T-cell (primary cell): ENCODE results near the gene CELF2. TPM values are rescaled to one million over a fixed set of nuclear protein-coding genes. Genes with fewer than 3 reads are reported as not detected.

Experiments used
- ATAC-seq, 4 experiments: fragments of 200-7000 bp in 3 of 4; fragments of 150-1000 bp in 1 of 4; cut with Tn5 transposase; replicated peaks in 1 of 4; 1 replicate in 3 of 4; 2 replicates in 1 of 4; pipeline ENCODE4 v1.10.0; 2021; ENCODE audit warnings: moderate library complexity in 3 of 4, mild to moderate bottlenecking in 2 of 4, moderate number of reproducible peaks in 1 of 4
- CTCF ChIA-PET, 2 donors: fragments of 300-600 bp; sonication (Branson Sonifier 250); formaldehyde crosslinking; loops; one replicate each; lab custom pipeline; 2022; ENCODE audit warnings: antibody characterized with exemption in 2 of 2; lab: Charles Lee
- POLR2A ChIA-PET, 2 donors: fragments of 300-600 bp; sonication (Branson Sonifier 250); formaldehyde crosslinking; loops; one replicate each; lab custom pipeline; 2022; ENCODE audit warnings: antibody characterized with exemption in 2 of 2; lab: Charles Lee
- DNase-seq, 35 experiments: peaks; one replicate each; pipeline versions ENCODE4 v3.0.0 to v3.0.0-alpha.2; 2013 to 2023
- H3K27ac ChIP-seq: one replicate; pipeline ENCODE4 v1.5.1; 2013; ENCODE audit warnings: low read length
- H3K27me3 ChIP-seq, 2 experiments: replicated peaks in 1 of 2; 1 replicate in 1 of 2; 2 replicates in 1 of 2; pipeline versions ENCODE4 v1.6.1 to v1.7.0; 2013; ENCODE audit warnings: low read length in 1 of 2, mixed read lengths in 1 of 2; ENCODE audit not compliant: control insufficient read depth in 2 of 2, insufficient read depth in 2 of 2; ENCODE audit errors: extremely low read depth in 1 of 2
- H3K36me3 ChIP-seq, 2 donors: 1 replicate in 1 of 2; 2 replicates in 1 of 2; pipeline versions ENCODE4 v1.6.1 to v1.7.0; 2013; ENCODE audit warnings: low read length in 1 of 2; ENCODE audit not compliant: control insufficient read depth in 2 of 2, insufficient read depth in 1 of 2; ENCODE audit errors: extremely low read depth in 1 of 2
- H3K4me1 ChIP-seq, 2 experiments: 1 replicate in 1 of 2; 2 replicates in 1 of 2; pipeline versions ENCODE4 v1.6.1 to v1.7.0; 2013; ENCODE audit warnings: low read length in 2 of 2, mixed read lengths in 1 of 2; ENCODE audit not compliant: insufficient read depth in 2 of 2, control insufficient read depth in 1 of 2; ENCODE audit errors: extremely low read depth in 1 of 2
- H3K4me3 ChIP-seq, 2 donors: 1 replicate in 1 of 2; 2 replicates in 1 of 2; pipeline versions ENCODE4 v1.5.1 to v1.7.0; 2013; ENCODE audit warnings: mild to moderate bottlenecking in 2 of 2, low read length in 1 of 2, moderate library complexity in 1 of 2; ENCODE audit not compliant: control insufficient read depth in 1 of 2; ENCODE audit errors: extremely low read depth in 1 of 2
- H3K9me3 ChIP-seq: 2 replicates; pipeline ENCODE4 v1.7.0; 2013
- H3K27ac Mint-ChIP-seq, 2 donors: one replicate each; pipeline ENCODE4 v1.8.0; 2020 to 2021; ENCODE audit warnings: mild to moderate bottlenecking in 2 of 2, mixed read lengths in 2 of 2
- H3K27me3 Mint-ChIP-seq, 2 donors: one replicate each; pipeline ENCODE4 v1.8.0; 2021 to 2022; ENCODE audit warnings: mixed read lengths in 2 of 2
- H3K36me3 Mint-ChIP-seq: one replicate; pipeline ENCODE4 v1.8.0; 2021; ENCODE audit warnings: mixed read lengths
- H3K4me1 Mint-ChIP-seq, 3 donors: one replicate each; pipeline ENCODE4 v1.8.0; 2020 to 2022; ENCODE audit warnings: mixed read lengths in 3 of 3, mild to moderate bottlenecking in 1 of 3
- H3K4me3 Mint-ChIP-seq, 3 donors: one replicate each; pipeline ENCODE4 v1.8.0; 2020 to 2022; ENCODE audit warnings: mild to moderate bottlenecking in 3 of 3, mixed read lengths in 3 of 3, moderate library complexity in 3 of 3
- H3K9me3 Mint-ChIP-seq, 3 donors: one replicate each; pipeline ENCODE4 v1.8.0; 2020 to 2022; ENCODE audit warnings: mixed read lengths in 3 of 3
- WGBS: methylation state at CpG from one replicate; pipeline ENCODE4 v1.1.5; 2013; ENCODE audit warnings: missing lambda C conversion rate; ENCODE audit not compliant: insufficient coverage; 5-methylcytosine and 5-hydroxymethylcytosine counted together
- total RNA-seq, 35 experiments: library from RNA in 6 of 35; stranded (reverse) in 6 of 35; fragments of 120-200 nt in 1 of 35; gene quantifications; one replicate each; pipeline versions ENCODE4 v1.2.1 to v1.2.4 and lab custom pipeline; 2013 to 2026

CELF2 gene
- total RNA-seq, 5 donors from 2014 or later (not counting 1 experiment from before 2014, with no cell fraction given) = 149 to 225 (median 166) TPM

DNA sequence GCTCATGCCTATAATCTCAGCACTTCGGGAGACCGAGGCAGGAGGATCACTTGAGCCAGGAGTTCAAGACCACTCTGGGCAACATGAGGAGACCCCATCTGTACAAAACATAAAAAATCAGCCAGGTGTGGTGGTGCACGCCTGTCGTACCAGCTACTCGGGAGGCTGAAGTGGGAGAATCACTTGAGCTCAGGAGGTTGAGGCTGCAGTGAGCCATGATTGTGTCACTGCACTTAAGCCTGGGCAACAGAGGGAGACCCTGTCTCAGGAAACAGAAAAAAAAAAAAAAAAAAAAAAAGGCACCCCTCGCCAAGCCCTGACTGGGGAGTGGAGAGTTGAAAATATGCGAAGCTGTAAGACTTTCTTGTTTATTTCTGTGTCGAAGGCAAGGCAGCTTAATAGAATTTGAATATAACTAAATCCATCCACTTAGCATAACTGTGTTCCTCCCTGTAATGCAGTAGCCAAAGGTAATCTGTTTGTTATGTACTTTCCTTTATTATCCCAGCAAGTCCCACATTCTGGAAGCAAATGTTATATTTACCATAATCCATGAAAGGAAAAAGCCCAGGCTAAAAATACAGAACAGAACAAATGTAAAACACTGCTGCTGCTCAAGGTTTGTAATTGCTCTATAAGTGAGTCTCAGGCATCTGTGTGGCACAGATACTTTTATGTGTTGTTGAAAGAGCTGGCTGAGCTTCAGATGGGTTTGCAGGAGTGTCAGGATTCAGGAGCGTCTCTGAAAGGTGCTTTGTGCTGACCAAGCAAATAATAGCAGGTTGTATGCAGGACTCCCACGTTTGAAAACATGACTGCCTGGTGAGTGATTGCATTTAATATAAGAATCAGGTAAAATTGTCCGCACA lies 127.2 kb downstream of the CELF2 start:
- 40% methylated on average over 4 of the region's 11 CpGs for WGBS
- H3K27me3 Mint-ChIP-seq = no peaks in the 10 kb centered on the region
- POLR2A ChIA-PET = interaction anchor here (0.5 to 7.3 kb wide), 10 partner anchors 12 to 814 kb away, joined by 3 to 417 read pairs (median 4); no protein-coding TSS in a partner anchor
- DNase-seq (no peak), ATAC-seq (peak in 3 of 4 experiments; percentile 5 to 28 (median 8))
- Histone ChIP-seq H3K27ac (peak overlapping the region; percentile 96), H3K9me3 (no peaks in the 10 kb centered on the region), H3K36me3 (no peaks in the 10 kb centered on the region), H3K27me3 (no peaks in the 10 kb centered on the region), H3K4me1 (peaks cover 87% of the 10 kb centered on the region in 2 experiments), H3K4me3 (peak overlapping the region in 1 of 2 donors; percentile 54)
- peak overlapping the region; percentile 59 to 75 (median 71) for H3K4me3 Mint-ChIP-seq
- peaks cover 98 to 100% (median 98%) of the 10 kb centered on the region in 3 donors for H3K4me1 Mint-ChIP-seq
- no peaks in the 10 kb centered on the region for H3K9me3 Mint-ChIP-seq
- H3K36me3 Mint-ChIP-seq = no peaks in the 10 kb centered on the region
- H3K27ac Mint-ChIP-seq = peak overlapping the region; percentile 96 to 98
- CTCF ChIA-PET = interaction anchor here (0.6 to 4.0 kb wide), 15 partner anchors 17 to 284 kb away, joined by 3 to 40 read pairs (median 5); no protein-coding TSS in a partner anchor

DNA sequence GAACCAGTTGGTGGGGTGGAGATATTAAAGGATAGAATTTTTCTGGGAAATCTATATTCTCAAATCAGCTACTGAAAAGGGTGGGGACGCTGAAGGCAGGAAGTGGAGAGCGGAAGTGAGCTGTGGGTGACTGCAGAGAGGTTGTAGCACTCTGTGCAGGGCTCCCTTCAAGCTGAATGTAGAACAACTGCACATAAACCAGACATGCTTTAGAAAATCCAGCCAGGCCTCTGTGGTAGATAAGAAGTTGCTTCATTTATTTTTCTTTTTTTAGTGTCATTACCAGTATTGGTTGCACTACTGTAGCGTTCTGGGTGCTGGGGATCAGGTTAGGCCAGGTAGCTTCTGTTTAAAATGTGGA lies 127.8 kb downstream of the CELF2 start:
- Mint-ChIP-seq H3K4me3 (peak overlapping the region; percentile 59 to 75 (median 71)), H3K9me3 (no peaks in the 10 kb centered on the region), H3K27ac (peak overlapping the region; percentile 96 to 98), H3K36me3 (no peaks in the 10 kb centered on the region), H3K27me3 (no peaks in the 10 kb centered on the region), H3K4me1 (peaks cover 98 to 100% (median 98%) of the 10 kb centered on the region in 3 donors)
- Histone ChIP-seq H3K27ac (peak overlapping the region; percentile 96), H3K36me3 (no peaks in the 10 kb centered on the region), H3K4me3 (peak overlapping the region in 1 of 2 donors; percentile 54), H3K9me3 (no peaks in the 10 kb centered on the region), H3K27me3 (no peaks in the 10 kb centered on the region), H3K4me1 (peaks cover 91 to 93% of the 10 kb centered on the region in 2 experiments)
- POLR2A ChIA-PET = interaction anchor here (0.5 to 7.3 kb wide), 7 partner anchors 18 to 74 kb away, joined by 3 to 417 read pairs (median 3); no protein-coding TSS in a partner anchor
- CTCF ChIA-PET = interaction anchor here (0.5 to 4.0 kb wide), 16 partner anchors 16 to 283 kb away, joined by 3 to 40 read pairs (median 5); no protein-coding TSS in a partner anchor
- ATAC-seq = peak; percentile 74 to 86 (median 82)
- no CpG with 5 or more reads among the region's 3 CpGs for WGBS
- peak in 34 of 35 experiments; percentile 54 to 86 (median 72) for DNase-seq

DNA sequence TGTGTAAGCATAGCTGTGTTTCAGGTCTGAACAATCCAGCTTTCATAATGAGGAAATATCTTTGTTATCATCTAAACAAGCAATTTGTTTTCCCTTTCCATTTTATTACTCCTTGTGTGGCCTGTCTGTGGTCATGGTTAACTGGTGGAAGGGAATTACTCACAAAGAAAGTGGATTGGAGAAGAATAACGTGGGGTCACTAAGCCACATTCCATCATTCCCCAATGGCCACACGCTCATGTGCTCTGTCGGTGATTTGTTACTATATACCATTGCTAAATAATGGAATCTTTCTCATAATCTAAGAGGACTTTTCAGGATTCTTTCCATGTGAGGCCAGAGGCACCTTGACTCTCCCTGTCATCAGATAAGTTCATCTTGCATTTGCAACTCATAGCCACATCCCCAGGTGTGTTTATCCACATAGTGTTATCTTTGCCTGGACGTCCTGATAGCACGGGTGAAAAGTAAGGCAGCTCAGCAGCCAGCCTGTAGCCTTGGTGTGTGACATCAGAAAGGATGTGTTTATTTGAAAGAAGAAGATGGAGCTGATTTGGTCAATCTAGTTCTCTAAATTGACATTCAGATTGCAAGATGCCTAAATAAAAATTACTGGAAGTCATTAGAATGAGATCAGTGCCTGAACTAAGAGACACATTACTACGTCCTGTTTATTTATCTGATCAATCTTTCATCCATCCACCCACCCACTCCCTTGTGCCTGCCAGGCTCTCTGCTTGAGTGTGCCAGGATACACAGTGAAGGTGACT lies 128.9 kb downstream of the CELF2 start:
- H3K9me3 ChIP-seq = no peaks in the 10 kb centered on the region
- DNase-seq = peak in 1 of 35 experiments; percentile 27
- Mint-ChIP-seq H3K4me3 (peak overlapping the region in 2 of 3 donors; percentile 11 to 75), H3K9me3 (no peaks in the 10 kb centered on the region), H3K4me1 (peaks cover 98 to 100% (median 99%) of the 10 kb centered on the region in 3 donors), H3K27ac (peak overlapping the region; percentile 96 to 98), H3K36me3 (no peaks in the 10 kb centered on the region), H3K27me3 (no peaks in the 10 kb centered on the region)
- no peaks in the 10 kb centered on the region for H3K36me3 ChIP-seq
- H3K4me3 ChIP-seq = no peak overlapping the region
- ChIA-PET POLR2A (interaction anchor here (0.6 to 7.3 kb wide), 4 partner anchors 17 to 33 kb away, joined by 3 to 417 read pairs (median 6); no protein-coding TSS in a partner anchor), CTCF (interaction anchor here (1.1 to 4.8 kb wide), 9 partner anchors 15 to 36 kb away, joined by 3 to 95 read pairs (median 5); no protein-coding TSS in a partner anchor)
- peak overlapping the region; percentile 96 for H3K27ac ChIP-seq
- H3K27me3 ChIP-seq = no peaks in the 10 kb centered on the region
- WGBS = no CpG with 5 or more reads among the region's 6 CpGs
- peaks cover 90 to 92% of the 10 kb centered on the region in 2 experiments for H3K4me1 ChIP-seq
- no peak for ATAC-seq

DNA sequence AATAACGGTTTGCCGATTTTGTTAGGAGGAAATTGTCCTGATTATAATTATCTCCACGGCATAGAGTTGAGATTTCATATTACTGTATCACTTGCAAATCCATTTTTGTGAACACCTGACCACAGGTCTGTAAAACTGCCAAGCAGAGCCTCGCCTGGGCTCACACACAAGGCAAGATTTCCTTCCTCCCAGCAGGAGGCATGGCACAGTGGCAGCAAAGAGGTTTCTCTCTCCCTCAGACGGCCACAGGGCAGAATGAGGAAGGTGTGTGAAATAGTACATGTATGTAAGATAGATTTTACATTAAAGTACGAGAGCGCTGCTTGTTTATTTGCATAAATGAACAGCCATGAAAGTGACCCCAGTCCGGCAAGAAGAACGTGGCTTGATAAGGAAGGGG lies 130.1 kb downstream of the CELF2 start:
- no peak for ATAC-seq

DNA sequence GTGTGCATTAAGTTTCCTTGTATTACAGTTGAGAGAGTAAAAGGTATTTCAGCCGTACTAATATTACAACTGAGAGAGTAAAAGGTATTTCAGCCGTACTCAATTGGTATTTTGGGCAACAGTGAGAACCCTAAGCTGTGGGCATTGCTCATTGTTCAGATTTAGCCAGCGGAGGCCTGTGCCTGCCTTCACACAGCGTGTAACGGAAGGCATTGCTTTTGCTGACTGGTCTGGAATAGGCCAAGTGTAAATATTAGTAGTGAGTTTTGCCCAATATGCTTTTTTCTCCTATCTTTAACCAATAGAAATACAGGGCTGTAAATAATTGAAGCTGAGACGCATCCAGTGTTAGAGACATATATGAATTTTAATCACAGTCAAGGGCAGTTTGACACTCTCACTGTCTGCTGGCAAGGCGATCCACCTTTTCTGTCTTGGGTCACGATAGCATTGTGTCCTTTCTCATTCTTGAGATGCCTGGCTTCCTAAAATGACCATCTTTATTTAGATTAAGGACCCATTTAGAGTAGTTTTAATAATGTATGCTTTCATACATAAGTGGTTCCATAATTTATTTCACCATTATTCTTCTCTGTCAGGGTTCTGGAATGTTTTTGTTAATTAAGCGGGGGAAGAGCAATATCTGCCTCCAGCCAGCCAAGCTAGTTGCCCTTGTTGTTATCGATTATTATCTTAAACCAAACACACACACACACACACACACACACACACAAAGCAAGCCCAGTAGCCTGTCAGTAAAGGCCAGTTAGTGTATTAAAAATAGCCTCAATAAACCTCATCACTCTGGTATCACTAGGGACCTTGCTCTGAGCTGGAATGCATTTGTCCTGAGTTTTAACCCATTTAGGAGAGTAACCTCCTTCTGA lies 130.7 kb downstream of the CELF2 start:
- DNase-seq (no peak), ATAC-seq (no peak)
- no peaks in the 10 kb centered on the region for H3K27me3 Mint-ChIP-seq
- no peaks in the 10 kb centered on the region for H3K9me3 Mint-ChIP-seq
- H3K4me1 Mint-ChIP-seq = peaks cover 100% of the 10 kb centered on the region in 3 donors
- peak overlapping the region in 1 of 2 donors; percentile 2 for H3K4me3 ChIP-seq
- H3K9me3 ChIP-seq = no peaks in the 10 kb centered on the region
- H3K4me1 ChIP-seq = peaks cover 89 to 95% of the 10 kb centered on the region in 2 experiments
- H3K27ac Mint-ChIP-seq = peak overlapping the region; percentile 96 to 98
- H3K27me3 ChIP-seq = no peaks in the 10 kb centered on the region
- ChIA-PET POLR2A (interaction anchor here (0.6 to 7.3 kb wide), 7 partner anchors 17 to 177 kb away, joined by 3 to 417 read pairs (median 4); no protein-coding TSS in a partner anchor), CTCF (interaction anchor here in 1 of 2 donors (1.2 to 4.8 kb wide), 2 partner anchors 16 to 35 kb away, joined by 5 to 95 read pairs; no protein-coding TSS in a partner anchor)
- H3K36me3 Mint-ChIP-seq = no peaks in the 10 kb centered on the region
- H3K36me3 ChIP-seq = no peaks in the 10 kb centered on the region
- no CpG with 5 or more reads among the region's 10 CpGs for WGBS
- H3K27ac ChIP-seq = peak overlapping the region; percentile 96
- H3K4me3 Mint-ChIP-seq = peak overlapping the region; percentile 74 to 77 (median 75)

More for the DNA sequence above, 130.1 kb downstream of the CELF2 start:
- Histone ChIP-seq H3K36me3 (no peaks in the 10 kb centered on the region), H3K27ac (peak overlapping the region; percentile 96), H3K4me1 (peaks cover 91 to 94% of the 10 kb centered on the region in 2 experiments), H3K27me3 (no peaks in the 10 kb centered on the region), H3K4me3 (peak overlapping the region in 1 of 2 donors; percentile 2), H3K9me3 (no peaks in the 10 kb centered on the region)
- no peaks in the 10 kb centered on the region for H3K36me3 Mint-ChIP-seq
- DNase-seq = peak in 7 of 35 experiments; percentile 10 to 68 (median 38)
- ChIA-PET CTCF (interaction anchor here (0.6 to 4.8 kb wide), 4 partner anchors 17 to 31 kb away, joined by 3 to 95 read pairs (median 3); no protein-coding TSS in a partner anchor), POLR2A (interaction anchor here in 1 of 2 donors (7.3 kb wide), 1 partner anchor 21 kb away, joined by 417 read pairs; no protein-coding TSS in a partner anchor)
- H3K4me1 Mint-ChIP-seq = peaks cover 100% of the 10 kb centered on the region in 3 donors
- H3K4me3 Mint-ChIP-seq = peak overlapping the region; percentile 13 to 75 (median 35)
- no CpG with 5 or more reads among the region's 9 CpGs for WGBS
- H3K27ac Mint-ChIP-seq = peak overlapping the region; percentile 96 to 98
- no peaks in the 10 kb centered on the region for H3K27me3 Mint-ChIP-seq
- H3K9me3 Mint-ChIP-seq = no peaks in the 10 kb centered on the region
